Measurements from ENCODE around the gene KRT12. TPM values are rescaled to one million over a fixed set of nuclear protein-coding genes. Genes with fewer than 3 reads are reported as not detected.

The KRT12 gene
- total and polyA plus RNA-seq, 2 of the 4 experiments (the other 2 are of a cell fraction), result not detected

DNA sequence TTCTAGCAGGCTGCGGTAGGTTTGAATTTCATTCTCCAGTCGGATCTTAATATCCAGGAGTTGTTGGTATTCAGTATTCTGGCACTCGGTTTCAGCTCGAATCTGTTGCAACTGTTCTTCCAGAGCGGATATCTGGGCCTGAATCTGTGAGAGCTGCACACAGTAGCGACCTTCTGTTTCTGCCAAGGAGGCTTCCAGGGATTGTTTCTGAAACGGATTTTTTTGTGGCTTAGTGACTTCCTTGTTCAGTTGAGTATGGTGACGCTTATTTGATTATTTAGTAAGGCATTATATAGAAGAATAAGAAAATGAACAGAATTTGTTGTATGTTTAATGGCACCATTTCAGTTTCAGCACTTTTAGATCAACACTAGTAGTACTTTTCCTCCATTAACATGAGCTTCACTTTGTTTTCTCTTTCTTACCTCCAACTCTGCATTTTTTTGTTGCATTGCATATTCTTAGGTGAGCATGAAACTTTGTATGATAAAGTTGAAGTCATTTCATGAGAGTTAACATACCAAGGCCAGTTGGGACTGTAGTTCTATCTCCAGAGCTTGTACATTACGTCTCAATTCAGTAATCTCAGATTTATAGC, 47.4 kb downstream of the KRT12 start:
- peak overlapping the region; percentile 77 for H3K9ac ChIP-seq (ENCODE audit: low read depth, low read length)
- no peaks in the 10 kb centered on the region for H3K9me3 ChIP-seq (ENCODE audit: control insufficient read depth, insufficient read depth, low read length)
- H4K20me1 ChIP-seq (ENCODE audit: insufficient read depth, low read length), result no peaks in the 10 kb centered on the region
- H3K4me1 ChIP-seq (ENCODE audit: control insufficient read depth, insufficient read depth, low read length), result peaks cover 5% of the 10 kb centered on the region; the same call in 1 of the 2 replicates
- peaks cover 10% of the 10 kb centered on the region for H3K36me3 ChIP-seq (ENCODE audit: control insufficient read depth, insufficient read depth, low read length)
- ChIA-PET POLR2A (ENCODE audit: unreplicated experiment) (interaction anchor here (0.6 kb wide), 1 partner anchor 715 kb away, joined by 12 read pairs; no protein-coding TSS in a partner anchor), CTCF (no interaction called here)
- peak overlapping the region; percentile 62 for H3K4ac ChIP-seq (ENCODE audit: low read depth, low read length)
- H2AK9ac ChIP-seq (replicated peaks; ENCODE audit: low read depth, low read length, poor library complexity), result no peak overlapping the region
- no peaks in the 10 kb centered on the region for H3K27me3 ChIP-seq (ENCODE audit: control insufficient read depth, insufficient read depth, low read length)
- H3K18ac ChIP-seq (ENCODE audit: low read depth, low read length), result peak overlapping the region; percentile 85; the same call in 1 of the 2 replicates
- peak overlapping the region; percentile 23; the same call in 1 of the 2 replicates for H2AK5ac ChIP-seq (ENCODE audit: low read depth, low read length)
- in situ Hi-C loops (cut with MboI; ENCODE audit: low sequenced_read_pairs), result no loop called here
- ATAC-seq (ENCODE audit: low read depth), result peak; percentile 15; the same call in 1 of the 2 replicates
- H3K4me2 ChIP-seq (ENCODE audit: low read depth, low read length), result peak overlapping the region; percentile 78
- H3K23ac ChIP-seq (ENCODE audit: low read depth, low read length), result peak overlapping the region; percentile 92; the same call in 1 of the 2 replicates
- H4K91ac ChIP-seq (ENCODE audit: insufficient read depth, low read depth, low read length), result peak overlapping the region; percentile 85
- H2BK5ac ChIP-seq (ENCODE audit: low read depth, low read length, poor library complexity, severe bottlenecking), result peak overlapping the region; percentile 88
- peaks cover 3% of the 10 kb centered on the region for H3K9me1 ChIP-seq (ENCODE audit: insufficient read depth, low read length)
- H2BK120ac ChIP-seq (ENCODE audit: low read depth, low read length), result peak overlapping the region; percentile 6; the same call in 1 of the 2 replicates
- TF ChIP-seq CHD1 (IDR thresholded peaks at IDR 0.05; ENCODE audit: low read depth, low read length) (no peak), POLR2A (IDR thresholded peaks at IDR 0.05; ENCODE audit: low read depth, low read length) (no peak), RAD21 (IDR thresholded peaks at IDR 0.05; ENCODE audit: low read length) (no peak), RCOR1 (IDR thresholded peaks at IDR 0.05; ENCODE audit: insufficient replicate concordance, low read length) (no peak), SMC3 (IDR thresholded peaks at IDR 0.05; ENCODE audit: low read depth, low read length) (no peak), RFX5 (IDR thresholded peaks at IDR 0.05; ENCODE audit: low read depth, low read length) (no peak), MAZ (IDR thresholded peaks at IDR 0.05; ENCODE audit: borderline replicate concordance, low read depth, low read length) (no peak), FOS (IDR thresholded peaks at IDR 0.05; ENCODE audit: low read depth, low read length) (no peak), MAFK (IDR thresholded peaks at IDR 0.05; ENCODE audit: low read depth, low read length) (no peak), NFE2L2 (IDR thresholded peaks at IDR 0.05; ENCODE audit: low read depth, low read length) (no peak)
- H3K14ac ChIP-seq (replicated peaks; ENCODE audit: low read depth, low read length), result peak overlapping the region; percentile 83
- TSS peak; percentile 83 for BruUV-seq (replicated peaks)
- DNase-seq, result peak; percentile 20
- peak overlapping the region; percentile 99 for H3K4me3 ChIP-seq (ENCODE audit: insufficient read depth, low read depth, low read length)
- no peak overlapping the region for H2BK20ac ChIP-seq (ENCODE audit: low read depth, low read length)
- H3K56ac ChIP-seq (ENCODE audit: extremely low read depth, insufficient read depth, low read length), result peak overlapping the region; percentile 87
- H2BK15ac ChIP-seq (ENCODE audit: low read depth, low read length), result peak overlapping the region; percentile 43; the same call in 2 of the 3 replicates
- WGBS, 2 experiments (ENCODE audit: extremely low coverage in 2 of 2, insufficient read length in 1 of 2), result no CpG with 5 or more reads among the region's 9 CpGs
- no peak overlapping the region for H2AFZ ChIP-seq (replicated peaks; ENCODE audit: low read length, poor library complexity)
- peak overlapping the region; percentile 58 for H3K27ac ChIP-seq (ENCODE audit: insufficient read depth, low read length)
- peak overlapping the region; percentile 97 to 99 for H4K8ac ChIP-seq (ENCODE audit: low read depth in 2 of 2, low read length in 2 of 2)
- intact Hi-C loops (cut with micrococcal nuclease), result no loop called here
- H3K79me1 ChIP-seq (ENCODE audit: low read depth in 1 of 2, low read length in 2 of 2), result peaks cover 30 to 38% of the 10 kb centered on the region in 2 experiments
- peak overlapping the region; percentile 96 for H4K5ac ChIP-seq (ENCODE audit: low read depth, low read length)
- dilution Hi-C loops (cut with HindIII; ENCODE audit: low sequenced_read_pairs, unreplicated experiment), result no loop called here

All from IMR-90 (cell line).